Activated CD8-positive, alpha-beta memory T cell treated with anti-CD3 and anti-CD28 coated beads, Interleukin-2, amount 50 U/mL, for 24 hours (primary cell): ENCODE data around the gene ACOT12.

Source experiments
- DNase-seq: peaks from one replicate; pipeline ENCODE4 v3.0.0-alpha.2; 2020; ENCODE audit errors: extremely low read depth

ACOT12 gene

DNA sequence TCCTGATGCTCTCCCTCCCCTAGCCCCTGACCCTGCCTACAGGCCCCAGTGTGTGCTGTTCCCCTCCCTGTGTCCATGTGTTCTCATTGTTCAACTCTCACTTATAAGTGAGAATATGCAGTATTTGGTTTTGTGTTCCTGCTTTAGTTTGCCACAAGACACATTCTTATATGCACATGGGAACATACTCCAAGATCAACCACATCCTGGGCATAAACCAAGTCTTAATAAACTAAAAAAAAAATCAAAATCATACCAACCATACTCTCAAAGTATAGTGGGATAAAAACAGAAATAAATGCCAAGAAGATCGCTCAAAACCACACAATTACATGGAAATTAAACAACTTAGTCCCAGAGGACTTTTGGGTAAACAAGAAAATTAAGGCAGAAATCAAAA, 103.8 kb downstream of the ACOT12 start:
- no peak for DNase-seq

- no peak for DNase-seq
These were observed 105.9 kb downstream of the ACOT12 start for GRCh38 chr5:81288021-81288433.

- no peak for DNase-seq
These were observed 107.8 kb downstream of the ACOT12 start for GRCh38 chr5:81286059-81286617.

GRCh38 chr5:81283976-81284375, 110.0 kb downstream of the ACOT12 start:
- no peak for DNase-seq
